Inflammatory macrophage treated with lipopolysaccharide for 1 hour (primary cell): ENCODE results near the gene REG1A.

Experiments used
- DNase-seq, 2 donors: peaks; one replicate each; pipeline ENCODE4 v3.0.0-alpha.2; 2020 to 2022

The REG1A gene

GRCh38 chr2:79128406-79128805 lies 8.1 kb downstream of the REG1A start:
- no peak for DNase-seq

- DNase-seq, result no peak
Measured at GRCh38 chr2:79129260-79129659, 9.0 kb downstream of the REG1A start.

GRCh38 chr2:79129804-79130203 lies 9.5 kb downstream of the REG1A start:
- DNase-seq, result no peak

GRCh38 chr2:79131687-79132086 lies 11.4 kb downstream of the REG1A start:
- no peak for DNase-seq

- DNase-seq, result no peak
Measured at GRCh38 chr2:79138385-79138784, 18.1 kb downstream of the REG1A start.

DNA sequence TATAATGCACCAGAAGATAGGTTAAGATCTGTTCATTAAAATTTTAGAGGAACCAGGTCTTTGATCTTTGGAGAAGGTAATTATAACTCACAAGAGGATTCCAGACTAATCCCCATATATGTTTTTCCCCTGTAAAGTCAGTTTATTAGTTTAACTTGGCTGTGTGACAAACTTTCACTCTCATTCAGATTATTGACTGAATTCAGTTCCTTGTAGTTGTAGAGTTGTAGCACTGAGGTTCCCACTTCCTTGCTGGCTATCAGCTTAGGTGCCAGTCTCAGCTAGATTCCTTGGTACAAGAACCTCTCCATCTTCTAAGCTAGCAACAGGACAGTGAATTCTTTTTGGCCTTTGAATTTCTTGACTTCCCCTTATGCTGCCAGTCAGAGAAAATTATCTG lies 19.1 kb downstream of the REG1A start:
- DNase-seq, result no peak

GRCh38 chr2:79155826-79156476 lies 35.7 kb downstream of the REG1A start:
- no peak for DNase-seq

GRCh38 chr2:79159030-79159429 lies 38.7 kb downstream of the REG1A start:
- DNase-seq, result no peak

DNA sequence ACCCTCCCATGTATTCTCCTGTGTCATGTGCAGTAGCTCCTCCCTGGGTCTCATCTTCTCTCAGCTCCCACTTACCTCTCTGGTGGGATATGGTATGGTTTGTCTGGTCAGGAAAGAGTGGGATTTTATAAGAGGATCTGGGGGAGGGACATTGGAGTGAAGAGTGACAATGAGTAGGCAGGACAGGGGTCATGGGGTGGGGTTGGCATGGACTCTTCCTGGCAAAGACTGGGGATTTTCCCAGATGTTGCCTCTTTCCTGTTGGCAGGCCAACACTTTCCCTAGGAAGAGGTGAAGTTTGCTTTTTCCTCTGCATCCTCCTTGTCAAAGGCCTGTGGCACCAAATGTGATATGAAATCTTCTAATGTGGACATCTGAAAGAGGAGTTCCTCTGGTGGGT lies 39.4 kb downstream of the REG1A start, which contains the start of gene REG3A:
Gene REG3A, minus strand, starts transcription at position 101 of the 400 bp plus-strand sequence. CDS start 348 bp downstream, outside the sequence.
- DNase-seq, result no peak

DNA sequence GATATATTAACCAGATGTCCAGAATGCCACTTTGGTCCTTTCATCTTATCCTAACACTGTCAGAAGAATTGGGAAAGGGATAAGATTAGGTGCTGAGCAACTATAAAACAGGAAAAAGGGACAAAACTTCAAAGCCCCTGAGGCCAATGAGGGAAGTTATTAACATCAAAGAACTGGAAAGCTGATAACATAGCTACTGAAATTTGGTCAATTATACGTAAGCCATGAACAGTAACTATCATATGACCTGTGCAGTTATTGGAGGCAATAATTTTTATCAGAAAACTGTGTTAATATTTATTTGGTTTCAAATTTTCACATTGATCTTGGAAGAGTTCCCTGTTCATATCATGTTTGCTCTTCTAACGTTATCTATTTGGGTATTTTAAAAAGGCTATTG lies 41.8 kb downstream of the REG1A start:
- DNase-seq, result no peak

GRCh38 chr2:79162801-79163200 lies 42.5 kb downstream of the REG1A start:
- no peak for DNase-seq

GRCh38 chr2:79171348-79171958 lies 51.2 kb downstream of the REG1A start:
- DNase-seq, result no peak
